Large intestine (tissue), 3 donors: ENCODE results near the gene SIGLEC8. TPM values are rescaled to one million over a fixed set of nuclear protein-coding genes. Genes with fewer than 3 reads are reported as not detected.
A peak's percentile ranks its signal among the peaks of the same experiment; 100 is the strongest.
"Not testable (repeated sequence)": the region's sequence is repeated elsewhere in the genome, so short reads cannot be mapped to it uniquely, and the experiment has no call there.

Experiments
- DNase-seq, 2 donors: peaks; one replicate each; pipeline versions ENCODE4 v3.0.0 to v3.0.0-alpha.2; 2013
- H3K27ac ChIP-seq: one replicate; pipeline ENCODE4 v1.5.1; 2013; ENCODE audit warnings: low read length
- H3K27me3 ChIP-seq: 2 replicates; pipeline ENCODE4 v1.6.1; 2013; ENCODE audit warnings: low read length; ENCODE audit not compliant: control insufficient read depth, insufficient read depth
- H3K36me3 ChIP-seq: 2 replicates; pipeline ENCODE4 v1.6.1; 2013; ENCODE audit warnings: low read length; ENCODE audit not compliant: control insufficient read depth, insufficient read depth
- H3K4me1 ChIP-seq: one replicate; pipeline ENCODE4 v1.6.1; 2013; ENCODE audit warnings: low read length; ENCODE audit not compliant: control insufficient read depth, insufficient read depth
- H3K4me3 ChIP-seq: one replicate; pipeline ENCODE4 v1.5.1; 2013; ENCODE audit warnings: low read length
- H3K9me3 ChIP-seq: one replicate; pipeline ENCODE4 v1.6.1; 2013; ENCODE audit warnings: mild to moderate bottlenecking, low read depth, low read length, moderate library complexity; ENCODE audit not compliant: control insufficient read depth
- WGBS: methylation state at CpG from one replicate; pipeline ENCODE4 v1.1.5; 2013; ENCODE audit warnings: low lambda C conversion rate; ENCODE audit not compliant: insufficient coverage; 5-methylcytosine and 5-hydroxymethylcytosine counted together
- polyA plus RNA-seq: library from polyadenylated mRNA; unstranded; fragments of 120-200 nt; gene quantifications from one replicate; pipeline ENCODE4 v1.2.1, GENCODE V29; 2013

The SIGLEC8 gene
- polyA plus RNA-seq, 1 donor: 0.54 TPM

GRCh38 chr19:51473009-51473707, 14.9 kb upstream of the SIGLEC8 start:
- Histone ChIP-seq H3K27me3 (no peaks in the 10 kb centered on the region), H3K9me3 (peaks cover 4% of the 10 kb centered on the region), H3K4me3 (no peak overlapping the region), H3K36me3 (no peaks in the 10 kb centered on the region), H3K27ac (peak overlapping the region; percentile 96), H3K4me1 (peaks cover 43% of the 10 kb centered on the region)
- peak; percentile 91 to 95 for DNase-seq
- WGBS: no CpG with 5 or more reads among the region's 7 CpGs

- H3K9me3 ChIP-seq: peaks cover under 1% of the 10 kb centered on the region
Observed at GRCh38 chr19:51472607-51473006, 14.4 kb upstream of the SIGLEC8 start.

GRCh38 chr19:51471527-51471926, 13.3 kb upstream of the SIGLEC8 start:
- H3K4me1 ChIP-seq: peaks cover 32% of the 10 kb centered on the region
- H3K9me3 ChIP-seq: no peaks in the 10 kb centered on the region
- H3K36me3 ChIP-seq: no peaks in the 10 kb centered on the region
- no peaks in the 10 kb centered on the region for H3K27me3 ChIP-seq
- WGBS: 100% methylated on average over 1 of the region's 1 CpG
- DNase-seq: no peak
- no peak overlapping the region for H3K27ac ChIP-seq
- no peak overlapping the region for H3K4me3 ChIP-seq

More at GRCh38 chr19:51472607-51473006, 14.4 kb upstream of the SIGLEC8 start:
- H3K27me3 ChIP-seq: no peaks in the 10 kb centered on the region
- no peaks in the 10 kb centered on the region for H3K36me3 ChIP-seq
- H3K27ac ChIP-seq: peak overlapping the region; percentile 96
- no peak for DNase-seq
- peaks cover 39% of the 10 kb centered on the region for H3K4me1 ChIP-seq
- WGBS: no CpG with 5 or more reads among the region's 4 CpGs
- no peak overlapping the region for H3K4me3 ChIP-seq

GRCh38 chr19:51470966-51471365, 12.7 kb upstream of the SIGLEC8 start:
- H3K4me1 ChIP-seq: peaks cover 27% of the 10 kb centered on the region
- H3K27ac ChIP-seq: no peak overlapping the region
- no peak for DNase-seq
- H3K9me3 ChIP-seq: no peaks in the 10 kb centered on the region
- H3K36me3 ChIP-seq: no peaks in the 10 kb centered on the region
- 92% methylated on average over 5 of the region's 9 CpGs for WGBS
- H3K4me3 ChIP-seq: no peak overlapping the region
- H3K27me3 ChIP-seq: no peaks in the 10 kb centered on the region

- Histone ChIP-seq H3K9me3 (no peaks in the 10 kb centered on the region), H3K27me3 (no peaks in the 10 kb centered on the region), H3K4me3 (no peak overlapping the region), H3K4me1 (peaks cover 16% of the 10 kb centered on the region), H3K27ac (no peak overlapping the region), H3K36me3 (no peaks in the 10 kb centered on the region)
- DNase-seq: no peak
- WGBS: no CpG with 5 or more reads among the region's 1 CpG
Observed at GRCh38 chr19:51469629-51470028, 11.4 kb upstream of the SIGLEC8 start.

- Histone ChIP-seq H3K4me3 (no peak overlapping the region), H3K27me3 (no peaks in the 10 kb centered on the region), H3K27ac (no peak overlapping the region), H3K36me3 (no peaks in the 10 kb centered on the region), H3K4me1 (peaks cover 12% of the 10 kb centered on the region), H3K9me3 (no peaks in the 10 kb centered on the region)
- DNase-seq: no peak
- WGBS: no CpG with 5 or more reads among the region's 4 CpGs
Observed at GRCh38 chr19:51469162-51469561, 10.9 kb upstream of the SIGLEC8 start.

- no peak overlapping the region for H3K4me3 ChIP-seq
- H3K27me3 ChIP-seq: no peaks in the 10 kb centered on the region
- WGBS: no CpG with 5 or more reads among the region's 2 CpGs
- no peak overlapping the region for H3K27ac ChIP-seq
- H3K9me3 ChIP-seq: no peaks in the 10 kb centered on the region
- DNase-seq: no peak
- peaks cover 6% of the 10 kb centered on the region for H3K4me1 ChIP-seq
- no peaks in the 10 kb centered on the region for H3K36me3 ChIP-seq
Observed at GRCh38 chr19:51468545-51468920, 10.3 kb upstream of the SIGLEC8 start.

- peaks cover 4% of the 10 kb centered on the region for H3K27me3 ChIP-seq
- peaks cover 5% of the 10 kb centered on the region for H3K4me1 ChIP-seq
- no CpG with 5 or more reads among the region's 4 CpGs for WGBS
- H3K27ac ChIP-seq: no peak overlapping the region
- H3K4me3 ChIP-seq: no peak overlapping the region
- H3K36me3 ChIP-seq: no peaks in the 10 kb centered on the region
- no peak for DNase-seq
- H3K9me3 ChIP-seq: no peaks in the 10 kb centered on the region
Observed at GRCh38 chr19:51467864-51468544, 9.8 kb upstream of the SIGLEC8 start.

GRCh38 chr19:51466723-51467122, 8.5 kb upstream of the SIGLEC8 start:
- Histone ChIP-seq H3K4me1 (no peaks in the 10 kb centered on the region), H3K27ac (no peak overlapping the region), H3K36me3 (no peaks in the 10 kb centered on the region), H3K27me3 (peaks cover 13% of the 10 kb centered on the region), H3K9me3 (no peaks in the 10 kb centered on the region), H3K4me3 (no peak overlapping the region)
- DNase-seq: no peak
- WGBS: 71% methylated on average over 3 of the region's 3 CpGs

- not testable (repeated sequence) for H3K4me1 ChIP-seq, H3K9me3 ChIP-seq, DNase-seq, H3K36me3 ChIP-seq, H3K27ac ChIP-seq, H3K4me3 ChIP-seq
- 22% methylated on average over 7 of the region's 33 CpGs for WGBS
- H3K27me3 ChIP-seq: peaks cover 13% of the 10 kb centered on the region
Observed at GRCh38 chr19:51463976-51464581, 5.8 kb upstream of the SIGLEC8 start.
